HG03354 (cell line): ENCODE data around the gene ITGB2.

Experiments used
- ATAC-seq: cut with Tn5 transposase; IDR thresholded peaks from one replicate; pipeline ENCODE4 v1.9.1; 2021; ENCODE audit warnings: mild to moderate bottlenecking; ENCODE audit not compliant: unreplicated experiment, poor library complexity, severe bottlenecking

The ITGB2 gene

GRCh38 chr21:44842087-44842486, 78.6 kb downstream of the ITGB2 start:
- no peak for ATAC-seq

- ATAC-seq = no peak
Observed at GRCh38 chr21:44840771-44841170, 79.9 kb downstream of the ITGB2 start.

- no peak for ATAC-seq
Observed at GRCh38 chr21:44838951-44839350, 81.7 kb downstream of the ITGB2 start.

- ATAC-seq = no peak
Observed at GRCh38 chr21:44838039-44838895, 82.4 kb downstream of the ITGB2 start.

GRCh38 chr21:44837537-44837936, 83.2 kb downstream of the ITGB2 start:
- no peak for ATAC-seq

- no peak for ATAC-seq
Observed at GRCh38 chr21:44836666-44837471, 83.8 kb downstream of the ITGB2 start.

- no peak for ATAC-seq
Observed at GRCh38 chr21:44836349-44836665, 84.4 kb downstream of the ITGB2 start.
